Fibroblast of lung (primary cell): ENCODE results near the gene GSDMA. TPM values are rescaled to one million over a fixed set of nuclear protein-coding genes. Genes with fewer than 3 reads are reported as not detected.
A peak's percentile ranks its signal among the peaks of the same experiment; 100 is the strongest.

Experiments used
- DNase-seq, 2 donors: peaks; one replicate each; pipeline versions ENCODE4 v3.0.0 to v3.0.0-alpha.2; 2010; ENCODE audit warnings: low read depth in 2 of 2
- H2AFZ ChIP-seq: 2 replicates; pipeline ENCODE4 v1.5.1; 2012; ENCODE audit warnings: low read length, control low read depth, inconsistent platforms
- H3K27ac ChIP-seq: 2 replicates; pipeline ENCODE4 v1.5.1; 2011; ENCODE audit warnings: low read length, control low read depth; ENCODE audit not compliant: insufficient read depth
- H3K27me3 ChIP-seq: 2 replicates; pipeline ENCODE4 v1.5.1; 2011; ENCODE audit warnings: mild to moderate bottlenecking, low read length; ENCODE audit not compliant: control insufficient read depth, insufficient read depth
- H3K36me3 ChIP-seq: 2 replicates; pipeline ENCODE4 v1.5.1; 2011; ENCODE audit warnings: low read length; ENCODE audit not compliant: control insufficient read depth, insufficient read depth
- H3K4me1 ChIP-seq: 2 replicates; pipeline ENCODE4 v1.5.1; 2011; ENCODE audit warnings: low read length; ENCODE audit not compliant: control insufficient read depth, insufficient read depth; ENCODE audit errors: extremely low read depth
- H3K4me2 ChIP-seq: 2 replicates; pipeline ENCODE4 v1.5.1; 2011; ENCODE audit warnings: low read length, control low read depth; ENCODE audit not compliant: insufficient read depth; ENCODE audit errors: extremely low read depth
- H3K4me3 ChIP-seq, 4 experiments: fragments of 200-600 bp in 1 of 4; sonication (generic) in 1 of 4; replicated peaks in 1 of 4; 2 replicates each; pipeline ENCODE4 v1.5.1; 2011 to 2016; ENCODE audit warnings: low read length in 4 of 4, low read depth in 3 of 4, mild to moderate bottlenecking in 3 of 4, control low read depth in 2 of 4, inconsistent platforms in 1 of 4, mixed read lengths in 1 of 4; ENCODE audit not compliant: insufficient read depth in 1 of 4; ENCODE audit errors: control extremely low read depth in 1 of 4
- H3K79me2 ChIP-seq: 2 replicates; pipeline ENCODE4 v1.5.1; 2012; ENCODE audit warnings: mild to moderate bottlenecking, low read length, inconsistent platforms; ENCODE audit not compliant: control insufficient read depth, insufficient read depth
- H3K9ac ChIP-seq: 2 replicates; pipeline ENCODE4 v1.5.1; 2011; ENCODE audit warnings: mild to moderate bottlenecking, low read length, control low read depth; ENCODE audit not compliant: insufficient read depth
- H3K9me3 ChIP-seq: 2 replicates; pipeline ENCODE4 v1.5.1; 2012; ENCODE audit warnings: low read depth, low read length; ENCODE audit not compliant: control insufficient read depth, insufficient read depth
- H4K20me1 ChIP-seq: 2 replicates; pipeline ENCODE4 v1.5.1; 2011; ENCODE audit warnings: low read length; ENCODE audit not compliant: control insufficient read depth, insufficient read depth; ENCODE audit errors: extremely low read depth
- CTCF ChIP-seq, 2 donors: IDR thresholded peaks in 1 of 2; conservative IDR thresholded peaks in 1 of 2; 1 replicate in 1 of 2; 2 replicates in 1 of 2; pipeline ENCODE4 v1.5.1; 2011 to 2012; ENCODE audit warnings: low read length in 2 of 2, control low read depth in 1 of 2, inconsistent platforms in 1 of 2, low read depth in 1 of 2, mild to moderate bottlenecking in 1 of 2
- EZH2 ChIP-seq: IDR thresholded peaks from 2 replicates; pipeline ENCODE4 v1.5.1; 2012; ENCODE audit warnings: low read length, control low read depth, mild to moderate bottlenecking; ENCODE audit errors: missing control alignments
- polyA plus RNA-seq, 2 donors: library from polyadenylated mRNA; depleted of rRNA in 1 of 2; stranded (reverse) in 1 of 2; unstranded in 1 of 2; fragments of >200 nt; gene quantifications; 2 replicates each; pipeline ENCODE4 v1.2.1, GENCODE V29; 2011 to 2012; ENCODE audit warnings: missing spikeins in 1 of 2
- total RNA-seq: library from RNA; depleted of rRNA; stranded (reverse); fragments of >200 nt; gene quantifications from 2 replicates; pipeline ENCODE4 v1.2.1, GENCODE V29; 2014

The GSDMA gene
- total and polyA plus RNA-seq, 2 donors (not counting 1 experiment from before 2014, with no cell fraction given): not detected

GRCh38 chr17:40019140-40019991, 56.6 kb downstream of the GSDMA start:
- Histone ChIP-seq H3K36me3 (peaks cover 11% of the 10 kb centered on the region), H4K20me1 (no peaks in the 10 kb centered on the region), H3K27me3 (no peaks in the 10 kb centered on the region), H3K4me1 (peaks cover 31% of the 10 kb centered on the region), H3K27ac (peak overlapping the region; percentile 85), H3K4me2 (peak overlapping the region; percentile 51), H3K9me3 (no peaks in the 10 kb centered on the region), H2AFZ (no peak overlapping the region), H3K79me2 (no peaks in the 10 kb centered on the region), H3K9ac (no peak overlapping the region), H3K4me3 (no peak overlapping the region)
- DNase-seq: peak; percentile 74 to 86
- peak in 1 of 2 donors; percentile 16 for TF ChIP-seq CTCF (conservative IDR thresholded peaks at IDR 0.05 in 1 of 2, IDR thresholded peaks at IDR 0.05 in 1 of 2; ENCODE audit: low read depth in 1 of 2, low read length in 2 of 2)
- no peak for TF ChIP-seq EZH2

GRCh38 chr17:40020146-40020545, 57.3 kb downstream of the GSDMA start:
- no peak overlapping the region for H3K4me2 ChIP-seq
- H3K27ac ChIP-seq: peak overlapping the region; percentile 63
- peaks cover 30% of the 10 kb centered on the region for H3K4me1 ChIP-seq
- peaks cover 14% of the 10 kb centered on the region for H3K36me3 ChIP-seq
- H4K20me1 ChIP-seq: no peaks in the 10 kb centered on the region
- no peak overlapping the region for H3K4me3 ChIP-seq
- DNase-seq: no peak
- H2AFZ ChIP-seq: no peak overlapping the region
- TF ChIP-seq EZH2 (no peak), CTCF (conservative IDR thresholded peaks at IDR 0.05 in 1 of 2, IDR thresholded peaks at IDR 0.05 in 1 of 2; ENCODE audit: low read depth in 1 of 2, low read length in 2 of 2) (no peak)
- H3K9me3 ChIP-seq: no peaks in the 10 kb centered on the region
- no peaks in the 10 kb centered on the region for H3K27me3 ChIP-seq
- no peak overlapping the region for H3K9ac ChIP-seq
- H3K79me2 ChIP-seq: no peaks in the 10 kb centered on the region

- TF ChIP-seq EZH2 (no peak), CTCF (conservative IDR thresholded peaks at IDR 0.05 in 1 of 2, IDR thresholded peaks at IDR 0.05 in 1 of 2; ENCODE audit: low read depth in 1 of 2, low read length in 2 of 2) (no peak)
- peak overlapping the region; percentile 58 for H3K4me2 ChIP-seq
These were observed 58.7 kb downstream of the GSDMA start for GRCh38 chr17:40021451-40021971.

More at GRCh38 chr17:40021451-40021971, 58.7 kb downstream of the GSDMA start:
- H3K36me3 ChIP-seq: peaks cover 18% of the 10 kb centered on the region
- H3K9ac ChIP-seq: no peak overlapping the region
- peaks cover 30% of the 10 kb centered on the region for H3K4me1 ChIP-seq
- no peak overlapping the region for H3K4me3 ChIP-seq
- H3K79me2 ChIP-seq: no peaks in the 10 kb centered on the region
- H3K27ac ChIP-seq: peak overlapping the region; percentile 82
- no peaks in the 10 kb centered on the region for H3K27me3 ChIP-seq
- no peak overlapping the region for H2AFZ ChIP-seq
- DNase-seq: peak; percentile 53 to 69
- H3K9me3 ChIP-seq: no peaks in the 10 kb centered on the region
- H4K20me1 ChIP-seq: no peaks in the 10 kb centered on the region
